ENCODE results near the gene TPSB2. TPM values are rescaled to one million over a fixed set of nuclear protein-coding genes. Genes with fewer than 3 reads are reported as not detected.
"Not testable (repeated sequence)": the region's sequence is repeated elsewhere in the genome, so short reads cannot be mapped to it uniquely, and the experiment has no call there.

Gene TPSB2
- total RNA-seq, 1 experiment from 2014 or later, result 16.7 TPM

GRCh38 chr16:1247903-1248537 lies 18.0 kb upstream of the TPSB2 start:
- H3K27me3 ChIP-seq (replicated peaks; ENCODE audit: insufficient read depth, low read depth, low read length, poor library complexity); intact Hi-C loops (cut with micrococcal nuclease; ENCODE audit: unreplicated experiment); H3K9me3 ChIP-seq (ENCODE audit: low read depth, low read length, poor library complexity, severe bottlenecking); POLR2A ChIA-PET (ENCODE audit: low non-redundant PET); DNase-seq (ENCODE audit: low spot score); CTCF ChIA-PET; BruUV-seq (replicated peaks); H3K36me3 ChIP-seq (ENCODE audit: insufficient read depth, low read length, poor library complexity, severe bottlenecking); H3K4me3 ChIP-seq (ENCODE audit: low read depth, low read length, poor library complexity, severe bottlenecking): not testable (repeated sequence)
- H3K4me1 ChIP-seq (ENCODE audit: insufficient read depth, low read length, poor library complexity, severe bottlenecking), result peaks cover 26% of the 10 kb centered on the region
- peak overlapping the region; percentile 90 for H3K27ac ChIP-seq (ENCODE audit: low read depth, low read length, poor library complexity, severe bottlenecking)

- no peak overlapping the region for H3K4me3 ChIP-seq (ENCODE audit: low read depth, low read length, poor library complexity, severe bottlenecking)
- peaks cover 26% of the 10 kb centered on the region for H3K4me1 ChIP-seq (ENCODE audit: insufficient read depth, low read length, poor library complexity, severe bottlenecking)
- H3K27me3 ChIP-seq (replicated peaks; ENCODE audit: insufficient read depth, low read depth, low read length, poor library complexity), result no peaks in the 10 kb centered on the region
- TF ChIP-seq EZH2 (IDR thresholded peaks at IDR 0.05; ENCODE audit: borderline replicate concordance, low read depth, low read length, poor library complexity, severe bottlenecking) (no peak), CTCF (conservative IDR thresholded peaks at IDR 0.05; ENCODE audit: low read depth, low read length) (no peak)
- peak overlapping the region; percentile 90 for H3K27ac ChIP-seq (ENCODE audit: low read depth, low read length, poor library complexity, severe bottlenecking)
- POLR2A ChIA-PET (ENCODE audit: low non-redundant PET), result no interaction called here
- no peaks in the 10 kb centered on the region for H3K9me3 ChIP-seq (ENCODE audit: low read depth, low read length, poor library complexity, severe bottlenecking)
- CTCF ChIA-PET, result no interaction called here
- H3K36me3 ChIP-seq (ENCODE audit: insufficient read depth, low read length, poor library complexity, severe bottlenecking), result no peaks in the 10 kb centered on the region
- no TSS peak for BruUV-seq (replicated peaks)
- intact Hi-C loops (cut with micrococcal nuclease; ENCODE audit: unreplicated experiment), result no loop called here
- no peak for DNase-seq (ENCODE audit: low spot score)
Measured at GRCh38 chr16:1245452-1246020, 15.6 kb upstream of the TPSB2 start.

- no peak for DNase-seq (ENCODE audit: low spot score)
- TF ChIP-seq CTCF (conservative IDR thresholded peaks at IDR 0.05; ENCODE audit: low read depth, low read length) (no peak), EZH2 (IDR thresholded peaks at IDR 0.05; ENCODE audit: borderline replicate concordance, low read depth, low read length, poor library complexity, severe bottlenecking) (no peak)
- H3K36me3 ChIP-seq (ENCODE audit: insufficient read depth, low read length, poor library complexity, severe bottlenecking), result no peaks in the 10 kb centered on the region
- H3K9me3 ChIP-seq (ENCODE audit: low read depth, low read length, poor library complexity, severe bottlenecking), result no peaks in the 10 kb centered on the region
- H3K27ac ChIP-seq (ENCODE audit: low read depth, low read length, poor library complexity, severe bottlenecking), result peak overlapping the region; percentile 90
- intact Hi-C loops (cut with micrococcal nuclease; ENCODE audit: unreplicated experiment), result no loop called here
- ChIA-PET POLR2A (ENCODE audit: low non-redundant PET) (no interaction called here), CTCF (no interaction called here)
- H3K27me3 ChIP-seq (replicated peaks; ENCODE audit: insufficient read depth, low read depth, low read length, poor library complexity), result no peaks in the 10 kb centered on the region
- peaks cover 26% of the 10 kb centered on the region for H3K4me1 ChIP-seq (ENCODE audit: insufficient read depth, low read length, poor library complexity, severe bottlenecking)
- no peak overlapping the region for H3K4me3 ChIP-seq (ENCODE audit: low read depth, low read length, poor library complexity, severe bottlenecking)
- no TSS peak for BruUV-seq (replicated peaks)
Measured at GRCh38 chr16:1244881-1245280, 14.9 kb upstream of the TPSB2 start.

- H3K9me3 ChIP-seq (ENCODE audit: low read depth, low read length, poor library complexity, severe bottlenecking); BruUV-seq (replicated peaks); intact Hi-C loops (cut with micrococcal nuclease; ENCODE audit: unreplicated experiment); DNase-seq (ENCODE audit: low spot score); H3K36me3 ChIP-seq (ENCODE audit: insufficient read depth, low read length, poor library complexity, severe bottlenecking); H3K4me3 ChIP-seq (ENCODE audit: low read depth, low read length, poor library complexity, severe bottlenecking); POLR2A ChIA-PET (ENCODE audit: low non-redundant PET); CTCF ChIA-PET; H3K27me3 ChIP-seq (replicated peaks; ENCODE audit: insufficient read depth, low read depth, low read length, poor library complexity): not testable (repeated sequence)
- Histone ChIP-seq H3K27ac (ENCODE audit: low read depth, low read length, poor library complexity, severe bottlenecking) (peak overlapping the region; percentile 90), H3K4me1 (ENCODE audit: insufficient read depth, low read length, poor library complexity, severe bottlenecking) (peaks cover 26% of the 10 kb centered on the region)
Measured at GRCh38 chr16:1243907-1244850, 14.2 kb upstream of the TPSB2 start.

- H3K9me3 ChIP-seq (ENCODE audit: low read depth, low read length, poor library complexity, severe bottlenecking); POLR2A ChIA-PET (ENCODE audit: low non-redundant PET); H3K36me3 ChIP-seq (ENCODE audit: insufficient read depth, low read length, poor library complexity, severe bottlenecking); CTCF ChIA-PET; H3K4me3 ChIP-seq (ENCODE audit: low read depth, low read length, poor library complexity, severe bottlenecking); DNase-seq (ENCODE audit: low spot score); BruUV-seq (replicated peaks); H3K27ac ChIP-seq (ENCODE audit: low read depth, low read length, poor library complexity, severe bottlenecking); intact Hi-C loops (cut with micrococcal nuclease; ENCODE audit: unreplicated experiment); H3K27me3 ChIP-seq (replicated peaks; ENCODE audit: insufficient read depth, low read depth, low read length, poor library complexity): not testable (repeated sequence)
- peaks cover 29% of the 10 kb centered on the region for H3K4me1 ChIP-seq (ENCODE audit: insufficient read depth, low read length, poor library complexity, severe bottlenecking)
Measured at GRCh38 chr16:1243363-1243762, 13.4 kb upstream of the TPSB2 start.

All from A673 (cell line).